Measurements from ENCODE around the gene MBD3L3.
A peak's percentile ranks its signal among the peaks of the same experiment; 100 is the strongest.
"Not testable (repeated sequence)": the region's sequence is repeated elsewhere in the genome, so short reads cannot be mapped to it uniquely, and the experiment has no call there.

The MBD3L3 gene

GRCh38 chr19:7058576-7058975, at the start of gene MBD3L3:
Gene MBD3L3, minus strand, starts transcription at chr19:7058676. Its CDS starts 71 bp downstream, at chr19:7058605.
- not testable (repeated sequence) for DNase-seq (ENCODE audit: insufficient read length, low spot score); FAIRE-seq

GRCh38 chr19:7106711-7107657, 48.5 kb upstream of the MBD3L3 start:
- FAIRE-seq (no peak), DNase-seq (ENCODE audit: insufficient read length, low spot score) (no peak)
- TF ChIP-seq POLR2A (IDR thresholded peaks at IDR 0.05; ENCODE audit: low read depth, low read length): no peak

GRCh38 chr19:7104747-7105447, 46.4 kb upstream of the MBD3L3 start:
- FAIRE-seq (no peak), DNase-seq (ENCODE audit: insufficient read length, low spot score) (no peak)
- no peak for TF ChIP-seq POLR2A (IDR thresholded peaks at IDR 0.05; ENCODE audit: low read depth, low read length)

- TF ChIP-seq POLR2A (IDR thresholded peaks at IDR 0.05; ENCODE audit: low read depth, low read length): no peak
- FAIRE-seq (no peak), DNase-seq (ENCODE audit: insufficient read length, low spot score) (no peak)
These were observed 43.2 kb upstream of the MBD3L3 start for GRCh38 chr19:7101498-7102253.

- DNase-seq (ENCODE audit: insufficient read length, low spot score) (no peak), FAIRE-seq (no peak)
- no peak for TF ChIP-seq POLR2A (IDR thresholded peaks at IDR 0.05; ENCODE audit: low read depth, low read length)
These were observed 41.1 kb upstream of the MBD3L3 start for GRCh38 chr19:7099597-7099921.

- DNase-seq (ENCODE audit: insufficient read length, low spot score) (peak; percentile 86), FAIRE-seq (peak; percentile 30)
- peak; percentile 57 for TF ChIP-seq POLR2A (IDR thresholded peaks at IDR 0.05; ENCODE audit: low read depth, low read length)
These were observed 40.5 kb upstream of the MBD3L3 start for GRCh38 chr19:7098701-7099596.

- FAIRE-seq (no peak), DNase-seq (ENCODE audit: insufficient read length, low spot score) (no peak)
- no peak for TF ChIP-seq POLR2A (IDR thresholded peaks at IDR 0.05; ENCODE audit: low read depth, low read length)
These were observed 39.6 kb upstream of the MBD3L3 start for GRCh38 chr19:7098096-7098495.

- no peak for TF ChIP-seq POLR2A (IDR thresholded peaks at IDR 0.05; ENCODE audit: low read depth, low read length)
- FAIRE-seq (no peak), DNase-seq (ENCODE audit: insufficient read length, low spot score) (no peak)
These were observed 30.5 kb upstream of the MBD3L3 start for GRCh38 chr19:7088999-7089398.

- DNase-seq (ENCODE audit: insufficient read length, low spot score) (no peak), FAIRE-seq (no peak)
- no peak for TF ChIP-seq POLR2A (IDR thresholded peaks at IDR 0.05; ENCODE audit: low read depth, low read length)
These were observed 24.8 kb upstream of the MBD3L3 start for GRCh38 chr19:7083076-7083956.

GRCh38 chr19:7078008-7078407, 19.5 kb upstream of the MBD3L3 start:
- DNase-seq (ENCODE audit: insufficient read length, low spot score) (no peak), FAIRE-seq (no peak)
- TF ChIP-seq POLR2A (IDR thresholded peaks at IDR 0.05; ENCODE audit: low read depth, low read length): no peak

- TF ChIP-seq POLR2A (IDR thresholded peaks at IDR 0.05; ENCODE audit: low read depth, low read length): no peak
- FAIRE-seq: no peak
These were observed 17.7 kb upstream of the MBD3L3 start for GRCh38 chr19:7076151-7076550.

GRCh38 chr19:7074705-7075282, 16.3 kb upstream of the MBD3L3 start:
- FAIRE-seq (no peak), DNase-seq (ENCODE audit: insufficient read length, low spot score) (no peak)
- TF ChIP-seq POLR2A (IDR thresholded peaks at IDR 0.05; ENCODE audit: low read depth, low read length): no peak

More at GRCh38 chr19:7076151-7076550, 17.7 kb upstream of the MBD3L3 start:
- DNase-seq (ENCODE audit: insufficient read length, low spot score): no peak
